ENCODE measurements around the gene FAM149A.

Gene FAM149A

GRCh38 chr4:186104114-186104889 is at the start of gene FAM149A:
TSS of gene FAM149A (plus strand) at chr4:186104704.
- no peak for DNase-seq

- DNase-seq: no peak
Measured at GRCh38 chr4:186058253-186058979, 46.1 kb upstream of the FAM149A start.

GRCh38 chr4:186058980-186059316 is 45.6 kb upstream of the FAM149A start:
- no peak for DNase-seq

GRCh38 chr4:186061921-186062320 is 42.6 kb upstream of the FAM149A start:
- DNase-seq: no peak

GRCh38 chr4:186067757-186068385 is 36.6 kb upstream of the FAM149A start:
- DNase-seq: peak; percentile 22

- no peak for DNase-seq
Measured at GRCh38 chr4:186068581-186069348, 35.7 kb upstream of the FAM149A start, which contains the start of gene TLR3. TSS of gene TLR3 (plus strand) at chr4:186069156. CDS start at chr4:186076620, 7,464 bp downstream.

- no peak for DNase-seq
Measured at GRCh38 chr4:186069729-186070128, 34.8 kb upstream of the FAM149A start.

- DNase-seq: no peak
Measured at GRCh38 chr4:186072516-186072915, 32.0 kb upstream of the FAM149A start.

GRCh38 chr4:186074189-186074588 is 30.3 kb upstream of the FAM149A start:
- DNase-seq: no peak

- no peak for DNase-seq
Measured at GRCh38 chr4:186078981-186079638, 25.4 kb upstream of the FAM149A start.

GRCh38 chr4:186079694-186080093 is 24.8 kb upstream of the FAM149A start:
- DNase-seq: no peak

- DNase-seq: no peak
Measured at GRCh38 chr4:186081202-186081807, 23.2 kb upstream of the FAM149A start.

- no peak for DNase-seq
Measured at GRCh38 chr4:186082221-186082620, 22.3 kb upstream of the FAM149A start.

- DNase-seq: no peak
Measured at GRCh38 chr4:186088523-186088922, 16.0 kb upstream of the FAM149A start.

- no peak for DNase-seq
Measured at GRCh38 chr4:186092296-186092695, 12.2 kb upstream of the FAM149A start.

GRCh38 chr4:186095406-186095805 is 9.1 kb upstream of the FAM149A start:
- DNase-seq: no peak

- no peak for DNase-seq
Measured at GRCh38 chr4:186096681-186097165, 7.8 kb upstream of the FAM149A start.

- no peak for DNase-seq
Measured at GRCh38 chr4:186097386-186097785, 7.1 kb upstream of the FAM149A start.

GRCh38 chr4:186102931-186103330 is 1.6 kb upstream of the FAM149A start:
- DNase-seq: no peak

- no peak for DNase-seq
Measured at GRCh38 chr4:186104890-186105646, 564 bp downstream of the FAM149A start.
